ENCODE results near the gene SPATA9.

DNA sequence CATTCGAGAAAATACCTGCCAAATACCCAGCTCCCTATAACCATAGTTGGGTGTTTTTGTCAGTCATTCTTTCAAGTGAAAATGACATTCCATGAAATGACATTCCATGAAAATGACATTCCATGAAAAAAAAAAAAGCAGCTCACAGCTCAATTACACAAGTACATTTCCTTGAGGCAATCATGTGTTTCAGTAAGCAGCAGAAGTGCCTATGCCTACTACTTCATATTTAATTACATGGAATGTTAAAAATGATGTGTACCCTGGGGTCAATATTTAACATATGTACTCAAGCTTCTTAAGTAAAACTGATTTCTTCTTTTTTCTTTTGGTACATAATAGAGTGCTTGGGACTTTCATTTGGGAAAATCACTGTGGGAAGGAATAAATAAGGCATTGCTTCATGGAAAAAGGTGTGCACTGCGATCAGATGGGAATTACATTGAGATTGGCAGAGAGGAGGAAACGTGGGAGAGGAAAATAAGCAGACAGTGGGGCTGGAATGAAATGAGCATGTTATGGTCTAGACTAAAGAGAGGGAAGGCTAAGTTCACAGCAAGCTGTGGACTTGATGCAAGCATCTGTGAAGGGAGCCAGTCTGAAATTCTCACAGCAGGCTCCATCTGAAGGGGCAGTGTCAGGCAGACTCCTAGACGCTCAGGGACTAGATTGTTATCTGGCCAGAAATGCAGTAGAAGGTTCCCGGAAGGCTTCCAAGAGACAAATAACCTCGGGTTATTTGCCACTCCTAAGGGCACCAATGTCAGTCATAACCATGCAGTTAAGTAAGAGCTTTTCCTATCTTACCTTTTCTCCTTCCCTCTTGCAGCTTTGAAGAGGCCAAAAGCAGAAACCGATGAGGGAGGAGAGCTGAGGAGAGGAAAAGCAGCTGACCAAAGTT is 15.2 kb upstream of the SPATA9 start:
- TF ChIP-seq, protein P1, sequence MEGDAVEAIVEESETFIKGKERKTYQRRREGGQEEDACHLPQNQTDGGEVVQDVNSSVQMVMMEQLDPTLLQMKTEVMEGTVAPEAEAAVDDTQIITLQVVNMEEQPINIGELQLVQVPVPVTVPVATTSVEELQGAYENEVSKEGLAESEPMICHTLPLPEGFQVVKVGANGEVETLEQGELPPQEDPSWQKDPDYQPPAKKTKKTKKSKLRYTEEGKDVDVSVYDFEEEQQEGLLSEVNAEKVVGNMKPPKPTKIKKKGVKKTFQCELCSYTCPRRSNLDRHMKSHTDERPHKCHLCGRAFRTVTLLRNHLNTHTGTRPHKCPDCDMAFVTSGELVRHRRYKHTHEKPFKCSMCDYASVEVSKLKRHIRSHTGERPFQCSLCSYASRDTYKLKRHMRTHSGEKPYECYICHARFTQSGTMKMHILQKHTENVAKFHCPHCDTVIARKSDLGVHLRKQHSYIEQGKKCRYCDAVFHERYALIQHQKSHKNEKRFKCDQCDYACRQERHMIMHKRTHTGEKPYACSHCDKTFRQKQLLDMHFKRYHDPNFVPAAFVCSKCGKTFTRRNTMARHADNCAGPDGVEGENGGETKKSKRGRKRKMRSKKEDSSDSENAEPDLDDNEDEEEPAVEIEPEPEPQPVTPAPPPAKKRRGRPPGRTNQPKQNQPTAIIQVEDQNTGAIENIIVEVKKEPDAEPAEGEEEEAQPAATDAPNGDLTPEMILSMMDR (IDR thresholded peaks at IDR 0.05; ENCODE audit: low read depth, low read length, missing input control): no peak
- TF ChIP-seq GABPA (IDR thresholded peaks at IDR 0.05 in 1 of 2, conservative IDR thresholded peaks at IDR 0.05 in 1 of 2) (no peak), SP1 (IDR thresholded peaks at IDR 0.05) (no peak), YY1 (IDR thresholded peaks at IDR 0.05) (no peak), MAX (IDR thresholded peaks at IDR 0.05) (no peak), RXRA (IDR thresholded peaks at IDR 0.05) (no peak), FOXA1 (IDR thresholded peaks at IDR 0.05) (no peak)

All from liver (tissue), 3 donors.